ENCODE measurements around the gene DUSP19.

Gene DUSP19

DNA sequence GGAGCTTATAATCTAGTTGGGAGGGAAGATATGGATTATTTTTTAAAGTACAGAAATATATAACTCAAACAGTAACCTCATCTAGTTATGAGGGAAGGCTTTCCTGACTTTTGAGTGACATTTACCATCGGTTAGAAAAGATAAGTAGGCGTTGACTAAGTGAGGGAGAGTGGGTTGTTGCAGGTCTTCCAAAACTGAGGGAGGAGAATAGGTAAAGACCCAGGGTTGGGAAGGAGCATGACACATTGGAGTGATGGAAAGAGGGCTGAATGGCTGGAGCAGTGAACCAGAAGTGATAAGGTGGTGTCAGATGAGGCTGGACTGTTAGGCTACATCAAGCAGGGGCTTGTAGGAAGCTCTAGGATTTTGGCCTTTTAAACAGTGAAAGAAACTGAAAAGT, 35.1 kb downstream of the DUSP19 start:
- no peak for DNase-seq (ENCODE audit: low read depth)
- H3K4me3 ChIP-seq (ENCODE audit: low read depth, low read length) = no peak overlapping the region
- TF ChIP-seq, protein P1, sequence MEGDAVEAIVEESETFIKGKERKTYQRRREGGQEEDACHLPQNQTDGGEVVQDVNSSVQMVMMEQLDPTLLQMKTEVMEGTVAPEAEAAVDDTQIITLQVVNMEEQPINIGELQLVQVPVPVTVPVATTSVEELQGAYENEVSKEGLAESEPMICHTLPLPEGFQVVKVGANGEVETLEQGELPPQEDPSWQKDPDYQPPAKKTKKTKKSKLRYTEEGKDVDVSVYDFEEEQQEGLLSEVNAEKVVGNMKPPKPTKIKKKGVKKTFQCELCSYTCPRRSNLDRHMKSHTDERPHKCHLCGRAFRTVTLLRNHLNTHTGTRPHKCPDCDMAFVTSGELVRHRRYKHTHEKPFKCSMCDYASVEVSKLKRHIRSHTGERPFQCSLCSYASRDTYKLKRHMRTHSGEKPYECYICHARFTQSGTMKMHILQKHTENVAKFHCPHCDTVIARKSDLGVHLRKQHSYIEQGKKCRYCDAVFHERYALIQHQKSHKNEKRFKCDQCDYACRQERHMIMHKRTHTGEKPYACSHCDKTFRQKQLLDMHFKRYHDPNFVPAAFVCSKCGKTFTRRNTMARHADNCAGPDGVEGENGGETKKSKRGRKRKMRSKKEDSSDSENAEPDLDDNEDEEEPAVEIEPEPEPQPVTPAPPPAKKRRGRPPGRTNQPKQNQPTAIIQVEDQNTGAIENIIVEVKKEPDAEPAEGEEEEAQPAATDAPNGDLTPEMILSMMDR (IDR thresholded peaks at IDR 0.05; ENCODE audit: low read depth, low read length, missing control alignments) = no peak

DNA sequence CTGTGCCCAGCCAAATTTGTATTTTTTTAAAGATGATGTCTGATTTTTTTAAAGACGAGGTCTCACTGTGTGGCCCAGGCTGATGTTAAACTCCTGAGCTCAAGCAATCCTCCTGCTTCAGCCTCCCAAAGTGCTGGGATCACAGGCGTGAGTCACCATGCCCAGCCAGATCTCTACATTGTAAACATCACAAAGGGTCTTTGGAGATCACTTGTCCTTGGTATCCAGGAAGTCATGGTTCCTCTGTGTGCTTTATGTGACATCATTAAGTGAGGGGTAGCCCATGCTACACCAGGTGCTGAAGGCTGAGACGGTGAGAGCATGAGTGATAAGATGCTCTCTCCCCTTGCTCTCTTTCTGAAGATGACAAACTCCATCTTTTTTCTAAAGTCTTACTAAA, 38.7 kb downstream of the DUSP19 start:
- no peak overlapping the region for H3K4me3 ChIP-seq (ENCODE audit: low read depth, low read length)

DNA sequence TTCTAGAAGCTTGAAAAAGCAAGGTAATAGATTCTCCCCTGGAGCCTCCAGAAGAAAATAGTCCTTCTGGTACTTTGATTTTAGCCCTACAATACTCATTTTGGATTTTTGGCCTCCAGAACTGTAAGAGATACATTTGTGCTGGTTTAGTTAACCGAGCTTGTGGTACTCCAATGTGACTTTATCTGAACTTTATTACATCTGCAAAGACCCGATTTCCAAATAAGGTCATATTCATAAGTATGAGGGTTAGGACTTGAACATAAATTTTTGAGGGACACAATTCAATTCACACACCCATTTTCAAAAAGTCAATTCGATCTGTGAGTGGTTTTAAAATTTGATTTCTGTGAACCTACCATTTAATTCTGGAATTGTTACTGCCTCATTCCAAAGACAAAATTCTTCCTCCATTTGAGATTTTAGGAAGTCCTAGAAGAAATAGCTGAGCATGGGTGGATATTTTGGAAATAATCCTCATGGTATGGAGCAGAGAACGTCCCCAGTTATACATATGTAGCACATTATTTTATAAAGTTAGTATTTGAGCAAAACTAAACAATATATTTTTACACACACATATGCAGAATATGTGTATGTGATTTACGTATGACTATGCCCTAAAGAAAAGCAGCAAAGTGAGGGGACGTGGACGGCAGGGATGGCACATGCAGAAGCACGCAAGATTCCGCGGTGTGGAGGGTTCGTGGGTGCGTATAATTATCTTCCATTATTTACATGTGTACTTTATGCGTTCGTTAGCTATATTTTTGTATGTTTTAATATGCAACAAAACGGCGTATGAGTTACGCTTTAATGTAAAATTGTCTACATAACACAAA, 44.8 kb downstream of the DUSP19 start:
- TF ChIP-seq, protein P1 (IDR thresholded peaks at IDR 0.05; ENCODE audit: low read depth, low read length, missing control alignments) = no peak
- DNase-seq (ENCODE audit: low read depth) = no peak

More for the DNA sequence above, 38.7 kb downstream of the DUSP19 start:
- TF ChIP-seq, protein P1 (IDR thresholded peaks at IDR 0.05; ENCODE audit: low read depth, low read length, missing control alignments) = no peak
- DNase-seq (ENCODE audit: low read depth) = no peak

GRCh38 chr2:183123959-183124221, 45.3 kb downstream of the DUSP19 start:
- TF ChIP-seq, protein P1 (IDR thresholded peaks at IDR 0.05; ENCODE audit: low read depth, low read length, missing control alignments) = no peak
- DNase-seq (ENCODE audit: low read depth) = no peak
- peak overlapping the region; percentile 75 for H3K4me3 ChIP-seq (ENCODE audit: low read depth, low read length)

More for the DNA sequence above, 44.8 kb downstream of the DUSP19 start:
- peak overlapping the region; percentile 75 for H3K4me3 ChIP-seq (ENCODE audit: low read depth, low read length)

- peak; percentile 75 for DNase-seq (ENCODE audit: low read depth)
- TF ChIP-seq, protein P1 (IDR thresholded peaks at IDR 0.05; ENCODE audit: low read depth, low read length, missing control alignments) = no peak
- peak within 1 kb of the TSS; percentile 75 for H3K4me3 ChIP-seq (ENCODE audit: low read depth, low read length)
Observed at GRCh38 chr2:183124222-183124956, 45.8 kb downstream of the DUSP19 start, which contains the start of gene NUP35. Gene NUP35 (plus strand): TSS chr2:183124443. CDS start chr2:183124458, 15 bp downstream.

DNA sequence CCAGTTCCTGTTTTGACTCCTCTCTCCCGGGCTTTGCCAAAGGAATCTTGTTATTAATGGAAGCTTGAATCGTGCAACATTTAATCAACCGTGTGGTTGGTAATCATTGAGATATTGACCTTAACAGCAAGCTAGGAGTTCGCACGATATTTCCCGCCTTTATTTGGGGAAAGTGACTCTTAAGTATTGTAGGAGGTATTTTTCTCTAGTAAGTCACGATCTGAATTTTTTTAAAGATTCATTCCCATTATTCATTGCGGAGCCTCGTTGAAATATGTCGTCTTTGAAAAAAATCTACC, 46.4 kb downstream of the DUSP19 start:
- TF ChIP-seq, protein P1 (IDR thresholded peaks at IDR 0.05; ENCODE audit: low read depth, low read length, missing control alignments) = no peak
- no peak for DNase-seq (ENCODE audit: low read depth)
- peak overlapping the region; percentile 75 for H3K4me3 ChIP-seq (ENCODE audit: low read depth, low read length)
